Psoas muscle (tissue), 8 donors: Measurements from ENCODE around the gene COL16A1. TPM values are rescaled to one million over a fixed set of nuclear protein-coding genes. Genes with fewer than 3 reads are reported as not detected.

Source experiments
- ATAC-seq, 4 donors: fragments of 200-7000 bp; cut with Tn5 transposase; one replicate each; pipeline ENCODE4 v1.9.1; 2020; ENCODE audit warnings: moderate library complexity in 3 of 4, mild to moderate bottlenecking in 2 of 4
- DNase-seq, 2 donors: peaks; one replicate each; pipeline ENCODE4 v3.0.0-alpha.2; 2020
- H3K27ac ChIP-seq: fragments of 200-600 bp; one replicate; pipeline ENCODE4 v1.8.0; 2022
- H3K27me3 ChIP-seq, 3 donors: fragments of 200-600 bp in 1 of 3; one replicate each; pipeline versions ENCODE4 v1.6.1 to v1.8.0; 2013 to 2022; ENCODE audit warnings: low read length in 2 of 3, mild to moderate bottlenecking in 2 of 3, moderate library complexity in 1 of 3; ENCODE audit not compliant: insufficient read depth in 3 of 3
- H3K36me3 ChIP-seq, 2 donors: fragments of 200-600 bp in 1 of 2; one replicate each; pipeline versions ENCODE4 v1.6.1 to v1.8.0; 2013 to 2022; ENCODE audit warnings: low read depth in 1 of 2, mild to moderate bottlenecking in 1 of 2, moderate library complexity in 1 of 2; ENCODE audit not compliant: insufficient read depth in 1 of 2
- H3K4me1 ChIP-seq: fragments of 200-600 bp; one replicate; pipeline ENCODE4 v1.8.0; 2022
- H3K4me3 ChIP-seq: fragments of 200-600 bp; one replicate; pipeline ENCODE4 v1.8.0; 2022; ENCODE audit warnings: mild to moderate bottlenecking
- H3K9me3 ChIP-seq: fragments of 200-600 bp; one replicate; pipeline ENCODE4 v1.8.0; 2022
- WGBS, 3 donors: extraction: QIAGEN DNeasy Blood & Tissue Kit; methylation state at CpG; one replicate each; pipeline versions ENCODE4 v1.1.6 to v1.1.7; 2013; 5-methylcytosine and 5-hydroxymethylcytosine counted together
- intact Hi-C, 2 donors: fragments of 100-400 bp; cut with DNase I; formaldehyde crosslinking; loops; one replicate each; pipeline versions ENCODE4 v1.11.0 to v1.14.2; 2022
- polyA plus RNA-seq, 3 donors: library from polyadenylated mRNA; stranded (reverse); fragments of 200-250 nt; gene quantifications; one replicate each; pipeline ENCODE4 v1.2.3, GENCODE V29; 2013
- total RNA-seq, 4 donors: library from RNA; stranded (reverse); fragmentation: NEBNext Ultra II Directional in 2 of 4; extraction: Animal tissue kit (Norgen Biotek cat#: 25700) in 2 of 4; gene quantifications; one replicate each; pipeline versions ENCODE4 v1.2.1 to v1.2.4, GENCODE V29; 2021 to 2023
- TF ChIP-seq, protein P1 (sequence below): fragments of 200-600 bp; IDR thresholded peaks from one replicate; pipeline ENCODE4 v1.8.0; 2022; ENCODE audit warnings: antibody characterized with exemption
- donor health status: healthy with polysubstance abuse.
- donor health status: DM: no; HTN: no; CAD: no; lungs with moderate emphysema.
- donor health status: Bipolar disorder and iron deficiency.
- donor health status: healthy.
- donor health status: DM: yes; HTN: yes; CAD: no.
- donor health status: DM: no; HTN: no; CAD: no.
- donor health status: DM: no; HTN: no; CAD: no.
- donor health status: DM: yes; HTN: yes; CAD: no.

Gene COL16A1
- total and polyA plus RNA-seq, 7 donors = 2.9 to 14.2 (median 6.1) TPM

DNA sequence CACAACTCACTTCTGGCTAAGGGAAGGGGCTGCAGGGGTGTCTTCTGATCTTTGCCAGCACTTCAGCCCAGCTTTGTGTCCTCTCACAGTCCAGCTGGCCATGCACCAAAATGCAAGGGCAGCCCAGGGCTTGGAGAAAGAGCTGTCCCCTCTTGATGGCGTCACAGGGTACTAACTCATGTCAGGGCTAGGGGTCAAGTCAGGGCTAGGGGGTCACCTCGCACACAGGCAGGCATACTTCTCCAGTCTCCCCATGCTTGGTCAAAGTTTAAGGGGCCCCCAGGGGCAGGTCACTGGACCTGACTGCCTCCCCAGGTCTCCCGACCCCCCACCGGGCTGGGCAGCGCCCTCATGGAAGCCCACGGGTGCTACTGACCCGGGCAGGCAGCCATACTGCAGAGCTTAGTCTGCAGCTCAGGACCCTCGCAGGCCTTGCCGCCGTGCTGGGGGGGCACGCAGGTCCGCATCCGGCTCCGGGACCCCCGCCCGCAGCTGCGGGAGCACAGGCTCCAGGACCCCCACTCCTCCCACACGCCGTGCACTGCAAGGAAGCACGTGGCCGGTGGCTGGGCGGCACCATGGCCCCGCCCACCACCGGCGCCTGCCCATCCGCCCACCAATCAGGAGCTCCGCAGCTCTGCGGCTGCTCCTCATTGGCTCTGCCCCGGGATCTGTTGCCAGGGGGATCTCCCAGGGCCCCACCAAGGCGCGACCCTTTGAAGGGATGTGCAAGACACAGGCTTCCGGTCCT lies 38.8 kb upstream of the COL16A1 start:
- Histone ChIP-seq H3K36me3 (no peaks in the 10 kb centered on the region), H3K27me3 (peaks cover 0 to 2% (median 0%) of the 10 kb centered on the region in 3 donors), H3K27ac (no peak overlapping the region), H3K4me3 (no peak overlapping the region), H3K9me3 (no peaks in the 10 kb centered on the region), H3K4me1 (no peaks in the 10 kb centered on the region)
- DNase-seq (no peak), ATAC-seq (no peak)
- 83 to 85% (median 84%) methylated on average over 24 to 32 of the region's 32 CpGs for WGBS, 3 donors
- intact Hi-C loops = loop anchor here in 1 of 2 donors (2.0 kb wide), 1 partner anchor 78 kb away; no protein-coding TSS in a partner anchor
- TF ChIP-seq, protein P1, sequence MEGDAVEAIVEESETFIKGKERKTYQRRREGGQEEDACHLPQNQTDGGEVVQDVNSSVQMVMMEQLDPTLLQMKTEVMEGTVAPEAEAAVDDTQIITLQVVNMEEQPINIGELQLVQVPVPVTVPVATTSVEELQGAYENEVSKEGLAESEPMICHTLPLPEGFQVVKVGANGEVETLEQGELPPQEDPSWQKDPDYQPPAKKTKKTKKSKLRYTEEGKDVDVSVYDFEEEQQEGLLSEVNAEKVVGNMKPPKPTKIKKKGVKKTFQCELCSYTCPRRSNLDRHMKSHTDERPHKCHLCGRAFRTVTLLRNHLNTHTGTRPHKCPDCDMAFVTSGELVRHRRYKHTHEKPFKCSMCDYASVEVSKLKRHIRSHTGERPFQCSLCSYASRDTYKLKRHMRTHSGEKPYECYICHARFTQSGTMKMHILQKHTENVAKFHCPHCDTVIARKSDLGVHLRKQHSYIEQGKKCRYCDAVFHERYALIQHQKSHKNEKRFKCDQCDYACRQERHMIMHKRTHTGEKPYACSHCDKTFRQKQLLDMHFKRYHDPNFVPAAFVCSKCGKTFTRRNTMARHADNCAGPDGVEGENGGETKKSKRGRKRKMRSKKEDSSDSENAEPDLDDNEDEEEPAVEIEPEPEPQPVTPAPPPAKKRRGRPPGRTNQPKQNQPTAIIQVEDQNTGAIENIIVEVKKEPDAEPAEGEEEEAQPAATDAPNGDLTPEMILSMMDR = no peak

DNA sequence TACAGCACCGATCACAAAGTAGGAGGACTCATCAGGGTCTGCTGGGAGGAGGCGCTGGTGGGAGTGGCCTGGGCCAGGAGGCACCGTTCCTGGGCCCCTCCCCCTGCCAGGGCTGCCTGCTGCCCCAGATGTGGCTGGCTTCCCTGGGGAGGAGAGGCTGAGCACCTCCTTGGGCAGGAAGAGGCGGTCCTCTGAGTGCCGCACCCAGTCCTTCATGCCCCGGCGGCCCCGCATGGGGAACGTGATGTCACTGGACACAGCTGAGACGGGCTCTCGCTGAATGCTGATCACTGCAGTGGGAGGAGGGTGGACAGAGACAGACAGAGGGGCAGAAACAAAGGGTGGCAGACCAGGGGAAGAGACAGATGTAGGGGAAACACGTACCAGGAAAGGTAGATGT lies 35.5 kb upstream of the COL16A1 start:
- peaks cover 0 to 2% (median 0%) of the 10 kb centered on the region in 3 donors for H3K27me3 ChIP-seq
- 61 to 69% (median 66%) methylated on average over 12 of the region's 12 CpGs for WGBS, 3 donors
- H3K4me3 ChIP-seq = no peak overlapping the region
- TF ChIP-seq, protein P1 = no peak
- intact Hi-C loops = no loop called here
- H3K36me3 ChIP-seq = no peaks in the 10 kb centered on the region
- H3K9me3 ChIP-seq = no peaks in the 10 kb centered on the region
- DNase-seq (no peak), ATAC-seq (no peak)
- H3K27ac ChIP-seq = no peak overlapping the region
- no peaks in the 10 kb centered on the region for H3K4me1 ChIP-seq

DNA sequence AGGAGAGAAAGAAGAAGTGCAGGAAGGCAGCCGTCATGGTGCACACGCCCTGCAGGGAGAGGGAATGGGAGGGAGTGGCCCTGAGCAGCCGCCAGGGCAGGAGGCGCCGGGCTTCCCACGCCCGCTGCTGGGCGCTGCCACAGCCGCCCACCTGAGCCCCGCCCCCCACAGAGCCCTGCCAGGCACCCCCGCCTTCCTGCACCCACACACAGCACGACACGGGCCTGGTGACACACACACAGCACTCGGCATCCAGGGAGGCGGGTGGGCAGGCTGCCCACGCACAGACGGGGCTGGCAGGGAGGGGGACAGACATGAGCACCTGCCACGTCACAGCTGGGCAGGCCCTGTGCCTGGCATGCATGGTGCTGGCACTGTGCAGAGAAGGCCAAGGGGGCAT lies 32.9 kb upstream of the COL16A1 start:
- ATAC-seq (peak; percentile 31 to 65 (median 40)), DNase-seq (peak in 1 of 2 donors; percentile 23)
- no peak overlapping the region for H3K27ac ChIP-seq
- H3K4me3 ChIP-seq = no peak overlapping the region
- 41 to 53% (median 48%) methylated on average over 14 to 18 of the region's 18 CpGs for WGBS, 3 donors
- intact Hi-C loops = no loop called here
- no peaks in the 10 kb centered on the region for H3K4me1 ChIP-seq
- peaks cover 0 to 2% (median 0%) of the 10 kb centered on the region in 3 donors for H3K27me3 ChIP-seq
- TF ChIP-seq, protein P1 = no peak
- H3K9me3 ChIP-seq = no peaks in the 10 kb centered on the region
- no peaks in the 10 kb centered on the region for H3K36me3 ChIP-seq

DNA sequence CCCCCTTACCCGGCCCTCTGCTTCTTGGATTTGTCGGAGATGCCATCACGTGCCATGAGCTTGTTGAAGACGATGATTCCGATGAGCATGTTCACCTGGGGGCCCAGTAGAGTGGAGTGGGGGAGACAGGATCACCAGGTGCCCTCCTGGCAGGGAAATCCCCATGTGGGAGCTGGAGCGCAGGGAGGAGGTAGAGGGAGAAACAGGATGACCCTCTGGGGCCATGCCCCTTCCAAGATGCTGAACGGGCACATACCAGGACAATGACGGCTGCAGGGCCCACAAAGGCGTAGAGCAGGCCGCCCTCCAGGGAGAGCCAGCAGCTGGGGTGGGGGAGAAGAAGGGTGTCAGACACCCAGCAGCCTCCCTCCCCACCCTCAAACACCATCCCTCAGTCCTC lies 31.8 kb upstream of the COL16A1 start:
- ATAC-seq (no peak), DNase-seq (no peak)
- no peaks in the 10 kb centered on the region for H3K4me1 ChIP-seq
- H3K36me3 ChIP-seq = no peaks in the 10 kb centered on the region
- H3K4me3 ChIP-seq = no peak overlapping the region
- 84 to 89% (median 87%) methylated on average over 7 to 10 of the region's 10 CpGs for WGBS, 3 donors
- H3K27me3 ChIP-seq = peaks cover 0 to 2% (median 0%) of the 10 kb centered on the region in 3 donors
- H3K9me3 ChIP-seq = no peaks in the 10 kb centered on the region
- TF ChIP-seq, protein P1 = no peak
- H3K27ac ChIP-seq = no peak overlapping the region
- intact Hi-C loops = no loop called here
